GM23338 (cell line): ENCODE results near the gene EPHB2. TPM values are rescaled to one million over a fixed set of nuclear protein-coding genes. Genes with fewer than 3 reads are reported as not detected.

Experiments
- ATAC-seq: fragments of 200-7000 bp; cut with Tn5 transposase; 3 replicates; pipeline ENCODE4 v1.9.1; 2020
- DNase-seq: peaks from one replicate; pipeline ENCODE4 v3.0.0-alpha.2; 2015; ENCODE audit warnings: low spot score
- H2AFZ ChIP-seq: fragments of 200-600 bp; sonication (generic); 2 replicates; pipeline ENCODE4 v1.8.0; 2016; ENCODE audit warnings: antibody characterized with exemption, mild to moderate bottlenecking, moderate library complexity
- H3F3A ChIP-seq: fragments of 200-600 bp; sonication (generic); replicated peaks from 2 replicates; pipeline ENCODE4 v1.8.0; 2017; ENCODE audit warnings: antibody characterized with exemption, mixed run types, low read depth
- H3K27ac ChIP-seq: fragments of 200-600 bp; sonication (generic); 2 replicates; pipeline ENCODE4 v1.6.1; 2016; ENCODE audit warnings: low read depth
- H3K27me3 ChIP-seq: fragments of 200-600 bp; sonication (generic); 2 replicates; pipeline ENCODE4 v1.8.0; 2016; ENCODE audit warnings: mild to moderate bottlenecking, mixed run types, moderate library complexity; ENCODE audit not compliant: insufficient read depth
- H3K36me3 ChIP-seq: fragments of 200-600 bp; sonication (generic); 2 replicates; pipeline ENCODE4 v1.8.0; 2016; ENCODE audit warnings: mild to moderate bottlenecking; ENCODE audit not compliant: insufficient read depth
- H3K4me1 ChIP-seq: fragments of 200-600 bp; sonication (generic); 2 replicates; pipeline ENCODE4 v1.8.0; 2016; ENCODE audit warnings: mild to moderate bottlenecking, moderate library complexity; ENCODE audit not compliant: insufficient read depth
- H3K4me2 ChIP-seq: fragments of 200-600 bp; sonication (generic); 2 replicates; pipeline ENCODE4 v1.7.1; 2017; ENCODE audit warnings: mixed run types
- H3K4me3 ChIP-seq: fragments of 200-600 bp; sonication (generic); 2 replicates; pipeline ENCODE4 v1.6.1; 2016; ENCODE audit warnings: mixed run types
- H3K79me2 ChIP-seq: fragments of 200-600 bp; sonication (generic); replicated peaks from 2 replicates; pipeline ENCODE4 v1.8.0; 2017; ENCODE audit warnings: mild to moderate bottlenecking; ENCODE audit not compliant: insufficient read depth
- H3K9me2 ChIP-seq: fragments of 200-600 bp; sonication (generic); 2 replicates; pipeline ENCODE4 v1.8.0; 2017; ENCODE audit not compliant: insufficient read depth
- H4K20me1 ChIP-seq: fragments of 200-600 bp; sonication (generic); replicated peaks from 2 replicates; pipeline ENCODE4 v1.8.0; 2017; ENCODE audit warnings: mild to moderate bottlenecking; ENCODE audit not compliant: insufficient read depth
- H3K27ac Mint-ChIP-seq: 2 replicates; pipeline ENCODE4 v1.8.0; 2020; ENCODE audit warnings: inconsistent platforms, mild to moderate bottlenecking, moderate library complexity, mixed read lengths
- H3K27me3 Mint-ChIP-seq: 3 replicates; pipeline ENCODE4 v1.8.0; 2022; ENCODE audit warnings: low read depth, mild to moderate bottlenecking, moderate library complexity, mixed read lengths, inconsistent platforms; ENCODE audit not compliant: insufficient read depth, poor library complexity
- H3K36me3 Mint-ChIP-seq: 3 replicates; pipeline ENCODE4 v1.8.0; 2021; ENCODE audit warnings: low read depth, mild to moderate bottlenecking, inconsistent platforms, moderate library complexity, mixed read lengths
- H3K4me1 Mint-ChIP-seq: 3 replicates; pipeline ENCODE4 v1.8.0; 2020; ENCODE audit warnings: mild to moderate bottlenecking, inconsistent platforms, mixed read lengths
- H3K4me3 Mint-ChIP-seq: 3 replicates; pipeline ENCODE4 v1.8.0; 2021; ENCODE audit warnings: moderate library complexity, mild to moderate bottlenecking, inconsistent platforms, mixed read lengths
- H3K9me3 Mint-ChIP-seq: 3 replicates; pipeline ENCODE4 v1.8.0; 2020; ENCODE audit warnings: moderate library complexity, mild to moderate bottlenecking, inconsistent platforms, mixed read lengths
- CREB1 ChIP-seq: fragments of 250-450 bp; sonication (Bioruptor Pico); IDR thresholded peaks from 2 replicates; pipeline ENCODE4 v1.5.0; 2020; ENCODE audit warnings: low read depth, mild to moderate bottlenecking, moderate library complexity
- CTCF ChIP-seq, 2 experiments: fragments of 200-600 bp in 1 of 2; sonication (generic) in 1 of 2; conservative IDR thresholded peaks; 2 replicates each; pipeline versions ENCODE4 v1.5.1 to v1.6.1; 2016 to 2017; ENCODE audit warnings: antibody characterized with exemption in 2 of 2, low read depth in 2 of 2, mild to moderate bottlenecking in 2 of 2, moderate library complexity in 1 of 2
- ETS1 ChIP-seq: IDR thresholded peaks from 2 replicates; pipeline ENCODE4 v1.6.1; 2016; ENCODE audit warnings: antibody characterized with exemption
- EZH2 ChIP-seq: fragments of 200-600 bp; sonication (generic); IDR thresholded peaks from one replicate; pipeline ENCODE4 v1.8.0; 2017; ENCODE audit warnings: antibody characterized with exemption, mild to moderate bottlenecking, low read depth; ENCODE audit not compliant: unreplicated experiment
- EZH2phosphoT487 ChIP-seq: fragments of 200-600 bp; sonication (generic); IDR thresholded peaks from one replicate; pipeline ENCODE4 v1.8.1; 2018; ENCODE audit warnings: antibody characterized with exemption; ENCODE audit not compliant: unreplicated experiment
- JUNB ChIP-seq: IDR thresholded peaks from one replicate; pipeline ENCODE4 v1.6.1; 2016; ENCODE audit warnings: antibody characterized with exemption; ENCODE audit not compliant: unreplicated experiment
- NANOG ChIP-seq: IDR thresholded peaks from 2 replicates; pipeline ENCODE4 v1.6.1; 2016; ENCODE audit warnings: antibody characterized with exemption, borderline replicate concordance
- POLR2AphosphoS5 ChIP-seq: IDR thresholded peaks from 2 replicates; pipeline ENCODE4 v1.6.1; 2016; ENCODE audit warnings: antibody characterized with exemption, low read depth
- STAT1 ChIP-seq: IDR thresholded peaks from one replicate; pipeline ENCODE4 v1.6.1; 2016; ENCODE audit warnings: antibody characterized with exemption; ENCODE audit not compliant: unreplicated experiment
- ZNF114 ChIP-seq: fragments of 250-450 bp; sonication (Bioruptor Pico); IDR thresholded peaks from 2 replicates; pipeline ENCODE4 v1.5.0; 2020; ENCODE audit warnings: mild to moderate bottlenecking, moderate library complexity
- ZNF331 ChIP-seq: fragments of 250-450 bp; sonication (Bioruptor Pico); IDR thresholded peaks from 2 replicates; pipeline ENCODE4 v1.5.0; 2020; ENCODE audit warnings: low read depth, mild to moderate bottlenecking, moderate library complexity
- ZNF462 ChIP-seq: fragments of 250-450 bp; sonication (Bioruptor Pico); IDR thresholded peaks from 2 replicates; pipeline ENCODE4 v1.5.0; 2020; ENCODE audit warnings: mild to moderate bottlenecking, moderate library complexity
- polyA plus RNA-seq: library from polyadenylated mRNA; unstranded; fragments of >200 nt; fragmentation: Nextera tagmentation; extraction: Ambion mirVana; gene quantifications from 2 replicates; pipeline ENCODE4 v1.2.1, GENCODE V29; 2016
- total RNA-seq: library from RNA; depleted of rRNA; stranded (reverse); fragments of >200 nt; shearing (Covaris generic); gene quantifications from 2 replicates; pipeline ENCODE4 v1.2.3, GENCODE V29; 2014
- TF ChIP-seq, protein P1 (sequence below): IDR thresholded peaks from one replicate; pipeline ENCODE4 v1.6.1; 2018; ENCODE audit warnings: antibody characterized with exemption; ENCODE audit not compliant: unreplicated experiment

The EPHB2 gene
- total and polyA plus RNA-seq, 2 experiments from 2014 or later = 4.1 to 20.1 TPM

- no peak overlapping the region for H3K4me3 Mint-ChIP-seq
- Histone ChIP-seq H3K4me3 (no peak overlapping the region), H4K20me1 (no peaks in the 10 kb centered on the region; the same call in 1 of the 2 replicates), H3K9me2 (no peaks in the 10 kb centered on the region), H2AFZ (no peak overlapping the region), H3K4me2 (no peak overlapping the region), H3K79me2 (no peaks in the 10 kb centered on the region), H3F3A (no peaks in the 10 kb centered on the region), H3K4me1 (no peaks in the 10 kb centered on the region), H3K36me3 (no peaks in the 10 kb centered on the region), H3K27ac (no peak overlapping the region), H3K27me3 (no peaks in the 10 kb centered on the region)
- ATAC-seq (no peak), DNase-seq (no peak)
- H3K9me3 Mint-ChIP-seq = no peaks in the 10 kb centered on the region
- peaks cover 3% of the 10 kb centered on the region for H3K27me3 Mint-ChIP-seq
- H3K4me1 Mint-ChIP-seq = peaks cover 4% of the 10 kb centered on the region; the same call in 1 of the 3 replicates
- TF ChIP-seq ZNF114 = no peak
- TF ChIP-seq ETS1 = no peak
- TF ChIP-seq EZH2 = no peak
- no peak for TF ChIP-seq EZH2phosphoT487
- no peak for TF ChIP-seq ZNF462 (CRISPR knock-in tag)
- TF ChIP-seq, protein P1, sequence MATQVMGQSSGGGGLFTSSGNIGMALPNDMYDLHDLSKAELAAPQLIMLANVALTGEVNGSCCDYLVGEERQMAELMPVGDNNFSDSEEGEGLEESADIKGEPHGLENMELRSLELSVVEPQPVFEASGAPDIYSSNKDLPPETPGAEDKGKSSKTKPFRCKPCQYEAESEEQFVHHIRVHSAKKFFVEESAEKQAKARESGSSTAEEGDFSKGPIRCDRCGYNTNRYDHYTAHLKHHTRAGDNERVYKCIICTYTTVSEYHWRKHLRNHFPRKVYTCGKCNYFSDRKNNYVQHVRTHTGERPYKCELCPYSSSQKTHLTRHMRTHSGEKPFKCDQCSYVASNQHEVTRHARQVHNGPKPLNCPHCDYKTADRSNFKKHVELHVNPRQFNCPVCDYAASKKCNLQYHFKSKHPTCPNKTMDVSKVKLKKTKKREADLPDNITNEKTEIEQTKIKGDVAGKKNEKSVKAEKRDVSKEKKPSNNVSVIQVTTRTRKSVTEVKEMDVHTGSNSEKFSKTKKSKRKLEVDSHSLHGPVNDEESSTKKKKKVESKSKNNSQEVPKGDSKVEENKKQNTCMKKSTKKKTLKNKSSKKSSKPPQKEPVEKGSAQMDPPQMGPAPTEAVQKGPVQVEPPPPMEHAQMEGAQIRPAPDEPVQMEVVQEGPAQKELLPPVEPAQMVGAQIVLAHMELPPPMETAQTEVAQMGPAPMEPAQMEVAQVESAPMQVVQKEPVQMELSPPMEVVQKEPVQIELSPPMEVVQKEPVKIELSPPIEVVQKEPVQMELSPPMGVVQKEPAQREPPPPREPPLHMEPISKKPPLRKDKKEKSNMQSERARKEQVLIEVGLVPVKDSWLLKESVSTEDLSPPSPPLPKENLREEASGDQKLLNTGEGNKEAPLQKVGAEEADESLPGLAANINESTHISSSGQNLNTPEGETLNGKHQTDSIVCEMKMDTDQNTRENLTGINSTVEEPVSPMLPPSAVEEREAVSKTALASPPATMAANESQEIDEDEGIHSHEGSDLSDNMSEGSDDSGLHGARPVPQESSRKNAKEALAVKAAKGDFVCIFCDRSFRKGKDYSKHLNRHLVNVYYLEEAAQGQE = no peak
- no peak for TF ChIP-seq POLR2AphosphoS5
- TF ChIP-seq JUNB = no peak
- no peak for TF ChIP-seq CTCF (conservative IDR thresholded peaks at IDR 0.05; ENCODE audit: low read depth in 2 of 2)
- TF ChIP-seq CREB1 (CRISPR knock-in tag) = no peak
- no peak for TF ChIP-seq NANOG
- no peak for TF ChIP-seq ZNF331 (CRISPR knock-in tag)
- TF ChIP-seq STAT1 = no peak
- no peak overlapping the region for H3K27ac Mint-ChIP-seq
- H3K36me3 Mint-ChIP-seq = no peaks in the 10 kb centered on the region
These were observed 37.1 kb downstream of the EPHB2 start for GRCh38 chr1:22747735-22748073.
